Retinal pigment epithelial cell (primary cell): ENCODE data around the gene FOCAD.
A peak's percentile ranks its signal among the peaks of the same experiment; 100 is the strongest.

ENCODE experiments used
- DNase-seq: peaks from one replicate; pipeline ENCODE4 v3.0.0-alpha.2; 2010; ENCODE audit warnings: low read depth
- H3K4me3 ChIP-seq: 2 replicates; pipeline ENCODE4 v1.5.1; 2011; ENCODE audit warnings: mild to moderate bottlenecking, low read length, control low read depth, moderate library complexity
- TF ChIP-seq, protein P1 (sequence below): conservative IDR thresholded peaks from 2 replicates; pipeline ENCODE4 v1.5.1; 2011; ENCODE audit warnings: low read depth, low read length, control low read depth, inconsistent platforms

The FOCAD gene

DNA sequence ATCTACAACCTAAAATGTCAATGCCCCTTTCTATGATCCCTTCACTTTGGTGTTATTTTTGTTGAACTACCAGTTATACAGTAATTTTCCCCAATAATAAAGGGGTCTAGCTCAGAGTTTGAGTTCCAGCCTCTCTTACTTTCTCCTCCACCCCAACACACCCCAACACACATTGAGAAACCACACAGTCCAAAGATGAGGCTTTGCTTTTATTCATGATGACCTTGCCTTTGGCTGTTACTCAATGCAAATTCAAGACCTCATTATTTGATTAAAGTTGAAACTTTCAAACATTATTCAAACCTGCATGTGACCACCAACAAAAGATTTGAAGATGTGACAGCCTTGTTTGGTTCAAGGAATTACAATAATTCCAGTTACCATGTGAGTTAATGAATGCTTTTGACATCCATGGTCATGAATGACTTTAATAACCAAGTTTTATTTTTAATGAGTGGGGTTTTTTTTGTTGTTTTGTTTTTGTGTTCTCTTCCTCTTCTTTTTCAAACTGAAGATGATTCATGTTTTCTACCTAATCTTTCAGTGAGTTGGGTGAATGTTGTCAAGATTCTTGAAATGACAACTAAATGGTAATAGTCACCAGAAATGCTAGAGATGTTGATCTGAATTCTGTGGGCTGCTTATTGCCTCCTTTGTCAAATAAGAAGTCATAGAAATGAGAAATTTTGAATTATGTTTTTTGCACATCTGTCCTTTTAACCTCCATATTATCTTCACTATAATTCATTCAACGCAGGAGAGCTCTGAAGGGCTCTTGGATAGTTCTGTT, 241.4 kb downstream of the FOCAD start:
- no peak for DNase-seq

DNA sequence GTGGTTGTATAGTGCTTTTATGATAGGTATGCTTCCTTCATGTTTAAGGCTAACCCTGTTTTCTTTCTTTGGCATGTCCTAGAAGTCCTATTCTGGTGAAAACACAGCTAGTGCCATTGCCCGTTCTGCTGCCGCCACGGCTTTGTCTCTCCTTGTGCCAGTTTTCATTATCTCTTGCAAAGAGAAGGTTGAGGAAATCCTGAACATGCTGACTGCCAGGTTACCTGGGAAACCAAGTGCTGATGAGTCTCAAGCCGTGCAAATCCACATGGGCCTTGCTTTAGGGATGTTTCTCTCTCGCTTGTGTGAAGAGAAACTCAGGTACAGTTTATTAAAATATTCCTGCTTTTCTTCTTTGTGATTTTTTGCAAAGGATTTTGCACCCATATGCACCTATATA, 245.2 kb downstream of the FOCAD start:
- TF ChIP-seq, protein P1, sequence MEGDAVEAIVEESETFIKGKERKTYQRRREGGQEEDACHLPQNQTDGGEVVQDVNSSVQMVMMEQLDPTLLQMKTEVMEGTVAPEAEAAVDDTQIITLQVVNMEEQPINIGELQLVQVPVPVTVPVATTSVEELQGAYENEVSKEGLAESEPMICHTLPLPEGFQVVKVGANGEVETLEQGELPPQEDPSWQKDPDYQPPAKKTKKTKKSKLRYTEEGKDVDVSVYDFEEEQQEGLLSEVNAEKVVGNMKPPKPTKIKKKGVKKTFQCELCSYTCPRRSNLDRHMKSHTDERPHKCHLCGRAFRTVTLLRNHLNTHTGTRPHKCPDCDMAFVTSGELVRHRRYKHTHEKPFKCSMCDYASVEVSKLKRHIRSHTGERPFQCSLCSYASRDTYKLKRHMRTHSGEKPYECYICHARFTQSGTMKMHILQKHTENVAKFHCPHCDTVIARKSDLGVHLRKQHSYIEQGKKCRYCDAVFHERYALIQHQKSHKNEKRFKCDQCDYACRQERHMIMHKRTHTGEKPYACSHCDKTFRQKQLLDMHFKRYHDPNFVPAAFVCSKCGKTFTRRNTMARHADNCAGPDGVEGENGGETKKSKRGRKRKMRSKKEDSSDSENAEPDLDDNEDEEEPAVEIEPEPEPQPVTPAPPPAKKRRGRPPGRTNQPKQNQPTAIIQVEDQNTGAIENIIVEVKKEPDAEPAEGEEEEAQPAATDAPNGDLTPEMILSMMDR, result no peak
- DNase-seq, result no peak
- H3K4me3 ChIP-seq, result no peak overlapping the region

More for the DNA sequence above, 241.4 kb downstream of the FOCAD start:
- TF ChIP-seq, protein P1, result no peak
- no peak overlapping the region for H3K4me3 ChIP-seq

DNA sequence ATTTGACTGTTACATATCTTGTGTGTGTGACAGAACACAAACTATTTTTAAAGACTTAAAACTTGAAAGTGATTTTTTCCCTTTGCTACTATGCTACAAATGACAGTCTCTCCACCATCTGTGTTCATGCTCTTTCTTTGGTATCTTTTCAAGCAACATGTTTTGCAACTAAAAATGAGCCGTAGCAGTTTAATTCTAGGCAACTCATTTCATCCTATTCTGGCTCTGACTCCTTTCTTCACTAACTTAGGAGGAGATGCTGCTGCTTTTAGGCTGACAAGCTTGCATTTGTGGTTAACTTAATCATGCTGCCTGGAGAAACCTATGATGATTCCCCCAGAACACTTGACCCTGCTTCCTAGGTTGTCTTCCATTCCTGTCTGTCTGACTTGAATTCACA, 246.8 kb downstream of the FOCAD start:
- no peak overlapping the region for H3K4me3 ChIP-seq
- no peak for DNase-seq
- TF ChIP-seq, protein P1, result no peak

DNA sequence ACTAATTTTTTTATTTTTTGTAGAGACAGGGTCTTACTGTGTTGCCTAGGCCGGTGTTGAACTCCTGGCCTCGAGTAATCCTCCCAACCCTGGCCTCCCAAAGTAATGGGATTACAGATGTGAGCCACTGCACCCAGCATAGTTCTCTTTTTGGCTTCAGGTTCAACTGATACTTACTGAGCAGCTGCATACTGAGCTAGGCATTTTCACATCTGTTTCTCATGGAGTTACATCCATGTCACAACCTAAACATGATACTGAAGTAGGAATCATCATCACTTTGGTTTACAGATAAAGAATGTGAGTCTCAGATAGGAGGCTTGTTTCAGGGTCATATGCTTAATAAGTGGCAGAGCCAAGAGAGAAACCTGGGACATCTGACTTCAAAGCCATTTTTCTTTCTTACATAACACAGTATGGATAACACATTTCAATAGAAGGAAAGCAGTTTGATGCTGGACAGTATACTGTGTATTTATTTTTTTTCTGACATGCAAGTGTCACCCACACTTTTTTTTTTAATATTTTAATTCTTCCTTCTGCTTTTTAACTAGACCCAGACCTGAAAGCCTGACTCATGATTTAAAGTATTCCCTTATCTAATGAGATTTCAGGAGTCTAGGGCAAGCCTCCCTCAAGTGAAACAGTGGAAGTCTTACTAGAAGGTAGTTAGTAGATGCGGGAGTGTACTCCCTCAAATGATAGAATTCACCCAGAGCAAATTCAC, 256.6 kb downstream of the FOCAD start:
- TF ChIP-seq, protein P1, result no peak
- no peak for DNase-seq
- no peak overlapping the region for H3K4me3 ChIP-seq

DNA sequence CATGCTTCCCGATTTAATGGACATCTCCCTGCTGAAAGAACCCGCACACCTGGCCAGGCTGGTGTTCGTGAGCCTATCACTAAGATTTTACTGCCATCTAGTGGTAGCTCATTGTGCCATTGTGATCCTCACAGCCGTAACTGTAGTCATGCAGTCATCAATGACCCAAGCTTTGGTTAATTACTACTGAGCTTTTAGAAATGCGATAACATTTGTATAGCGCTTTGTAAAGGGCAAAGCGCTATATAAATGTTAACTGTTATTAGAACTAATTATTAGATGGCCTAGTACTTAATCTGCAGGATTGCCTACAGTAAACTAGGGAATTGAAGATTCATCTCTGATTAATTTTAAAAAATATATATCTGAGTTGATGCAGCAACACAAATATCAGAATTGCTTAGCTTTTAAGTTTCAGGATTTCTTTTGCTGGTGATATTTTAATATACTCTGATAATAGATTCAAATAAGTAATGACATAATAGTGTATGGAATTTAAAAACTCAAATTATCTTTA, 257.2 kb downstream of the FOCAD start:
- TF ChIP-seq, protein P1, result peak; percentile 87
- H3K4me3 ChIP-seq, result no peak overlapping the region
- no peak for DNase-seq

DNA sequence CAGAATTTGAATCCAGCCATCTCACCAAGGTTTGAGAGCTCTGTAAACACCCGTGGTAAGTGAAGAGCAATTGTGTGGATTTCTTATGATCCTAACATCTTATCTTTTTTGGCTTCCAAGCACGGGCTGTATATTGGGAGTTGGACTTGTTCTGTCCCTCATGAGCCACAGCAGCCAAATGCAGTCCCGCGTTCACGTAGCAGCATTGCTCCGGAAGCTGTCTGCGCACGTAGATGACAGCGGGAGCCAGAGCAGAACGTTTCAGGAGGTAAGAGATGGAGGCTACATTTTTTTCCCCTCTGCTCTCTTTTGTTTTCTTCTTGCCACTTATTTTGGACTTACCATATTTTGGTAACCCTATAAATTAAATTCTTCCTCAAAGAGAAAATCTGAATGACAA, 260.4 kb downstream of the FOCAD start:
- TF ChIP-seq, protein P1, result no peak
- no peak for DNase-seq
- no peak overlapping the region for H3K4me3 ChIP-seq
